Measurements from ENCODE around the gene RASD1.

DNA sequence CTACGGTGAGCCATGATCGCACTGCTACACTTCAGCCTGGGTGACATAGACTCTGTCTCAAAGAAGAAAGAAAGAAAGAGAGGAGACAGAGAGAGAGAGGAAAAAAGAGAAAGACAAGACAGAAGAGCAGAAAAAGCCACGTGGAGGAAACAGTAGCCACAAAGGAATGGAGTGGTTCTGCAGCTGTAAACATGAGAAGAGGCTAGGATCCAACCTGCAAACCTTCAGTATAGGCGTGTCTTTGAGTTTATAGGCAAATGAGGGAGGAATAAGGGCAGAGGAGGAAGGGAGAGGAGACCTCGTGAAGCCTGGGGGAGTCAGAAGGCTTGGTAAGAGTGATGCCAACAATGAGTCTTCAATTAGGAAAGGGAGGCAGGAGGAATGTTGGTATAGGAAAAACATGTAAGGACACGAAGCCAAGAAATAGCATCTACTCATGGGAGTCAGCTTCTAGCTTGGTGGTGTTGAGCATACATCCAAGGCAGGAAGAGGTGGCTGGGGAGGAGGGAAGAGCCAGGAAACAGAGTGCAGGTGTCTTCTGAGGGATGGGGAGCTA is 15.5 kb downstream of the RASD1 start:
- no peak for TF ChIP-seq EGR1 (IDR thresholded peaks at IDR 0.05; ENCODE audit: low read depth)
- TF ChIP-seq, protein P1, sequence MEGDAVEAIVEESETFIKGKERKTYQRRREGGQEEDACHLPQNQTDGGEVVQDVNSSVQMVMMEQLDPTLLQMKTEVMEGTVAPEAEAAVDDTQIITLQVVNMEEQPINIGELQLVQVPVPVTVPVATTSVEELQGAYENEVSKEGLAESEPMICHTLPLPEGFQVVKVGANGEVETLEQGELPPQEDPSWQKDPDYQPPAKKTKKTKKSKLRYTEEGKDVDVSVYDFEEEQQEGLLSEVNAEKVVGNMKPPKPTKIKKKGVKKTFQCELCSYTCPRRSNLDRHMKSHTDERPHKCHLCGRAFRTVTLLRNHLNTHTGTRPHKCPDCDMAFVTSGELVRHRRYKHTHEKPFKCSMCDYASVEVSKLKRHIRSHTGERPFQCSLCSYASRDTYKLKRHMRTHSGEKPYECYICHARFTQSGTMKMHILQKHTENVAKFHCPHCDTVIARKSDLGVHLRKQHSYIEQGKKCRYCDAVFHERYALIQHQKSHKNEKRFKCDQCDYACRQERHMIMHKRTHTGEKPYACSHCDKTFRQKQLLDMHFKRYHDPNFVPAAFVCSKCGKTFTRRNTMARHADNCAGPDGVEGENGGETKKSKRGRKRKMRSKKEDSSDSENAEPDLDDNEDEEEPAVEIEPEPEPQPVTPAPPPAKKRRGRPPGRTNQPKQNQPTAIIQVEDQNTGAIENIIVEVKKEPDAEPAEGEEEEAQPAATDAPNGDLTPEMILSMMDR (IDR thresholded peaks at IDR 0.05 in 2 of 3, conservative IDR thresholded peaks at IDR 0.05 in 1 of 3; ENCODE audit: borderline replicate concordance in 1 of 3, insufficient read depth in 1 of 3, low read depth in 2 of 3, low read length in 2 of 3): no peak
- TF ChIP-seq ZFX (IDR thresholded peaks at IDR 0.05): no peak
- no peak for TF ChIP-seq RAD21 (IDR thresholded peaks at IDR 0.05; ENCODE audit: low read depth)
- no peak for TF ChIP-seq ZNF274 (IDR thresholded peaks at IDR 0.05; ENCODE audit: low read depth, low read length)
- TF ChIP-seq SP1 (IDR thresholded peaks at IDR 0.05; ENCODE audit: low read depth): no peak
- TF ChIP-seq POLR2A (IDR thresholded peaks at IDR 0.05; ENCODE audit: borderline replicate concordance, extremely low read depth, insufficient read depth, insufficient read length): no peak
- TF ChIP-seq, protein P2, sequence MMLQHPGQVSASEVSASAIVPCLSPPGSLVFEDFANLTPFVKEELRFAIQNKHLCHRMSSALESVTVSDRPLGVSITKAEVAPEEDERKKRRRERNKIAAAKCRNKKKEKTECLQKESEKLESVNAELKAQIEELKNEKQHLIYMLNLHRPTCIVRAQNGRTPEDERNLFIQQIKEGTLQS (IDR thresholded peaks at IDR 0.05): no peak
- TF ChIP-seq TCF7L2 (IDR thresholded peaks at IDR 0.05; ENCODE audit: borderline replicate concordance, extremely low read depth, insufficient read depth, insufficient read length): no peak
- no peak for TF ChIP-seq SIN3A (IDR thresholded peaks at IDR 0.05; ENCODE audit: low read depth)
- TF ChIP-seq, protein P3, sequence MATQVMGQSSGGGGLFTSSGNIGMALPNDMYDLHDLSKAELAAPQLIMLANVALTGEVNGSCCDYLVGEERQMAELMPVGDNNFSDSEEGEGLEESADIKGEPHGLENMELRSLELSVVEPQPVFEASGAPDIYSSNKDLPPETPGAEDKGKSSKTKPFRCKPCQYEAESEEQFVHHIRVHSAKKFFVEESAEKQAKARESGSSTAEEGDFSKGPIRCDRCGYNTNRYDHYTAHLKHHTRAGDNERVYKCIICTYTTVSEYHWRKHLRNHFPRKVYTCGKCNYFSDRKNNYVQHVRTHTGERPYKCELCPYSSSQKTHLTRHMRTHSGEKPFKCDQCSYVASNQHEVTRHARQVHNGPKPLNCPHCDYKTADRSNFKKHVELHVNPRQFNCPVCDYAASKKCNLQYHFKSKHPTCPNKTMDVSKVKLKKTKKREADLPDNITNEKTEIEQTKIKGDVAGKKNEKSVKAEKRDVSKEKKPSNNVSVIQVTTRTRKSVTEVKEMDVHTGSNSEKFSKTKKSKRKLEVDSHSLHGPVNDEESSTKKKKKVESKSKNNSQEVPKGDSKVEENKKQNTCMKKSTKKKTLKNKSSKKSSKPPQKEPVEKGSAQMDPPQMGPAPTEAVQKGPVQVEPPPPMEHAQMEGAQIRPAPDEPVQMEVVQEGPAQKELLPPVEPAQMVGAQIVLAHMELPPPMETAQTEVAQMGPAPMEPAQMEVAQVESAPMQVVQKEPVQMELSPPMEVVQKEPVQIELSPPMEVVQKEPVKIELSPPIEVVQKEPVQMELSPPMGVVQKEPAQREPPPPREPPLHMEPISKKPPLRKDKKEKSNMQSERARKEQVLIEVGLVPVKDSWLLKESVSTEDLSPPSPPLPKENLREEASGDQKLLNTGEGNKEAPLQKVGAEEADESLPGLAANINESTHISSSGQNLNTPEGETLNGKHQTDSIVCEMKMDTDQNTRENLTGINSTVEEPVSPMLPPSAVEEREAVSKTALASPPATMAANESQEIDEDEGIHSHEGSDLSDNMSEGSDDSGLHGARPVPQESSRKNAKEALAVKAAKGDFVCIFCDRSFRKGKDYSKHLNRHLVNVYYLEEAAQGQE (IDR thresholded peaks at IDR 0.05; ENCODE audit: low read depth): no peak
- TF ChIP-seq, protein P4, sequence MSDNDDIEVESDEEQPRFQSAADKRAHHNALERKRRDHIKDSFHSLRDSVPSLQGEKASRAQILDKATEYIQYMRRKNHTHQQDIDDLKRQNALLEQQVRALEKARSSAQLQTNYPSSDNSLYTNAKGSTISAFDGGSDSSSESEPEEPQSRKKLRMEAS (IDR thresholded peaks at IDR 0.05): no peak

All from HCT116 (cell line).